HEK293 (cell line): ENCODE measurements around the gene NOL3.

Experiments
- CTCF ChIA-PET: fragments of 350-600 bp; formaldehyde crosslinking; extraction: SDS; loops from one replicate; lab custom pipeline; 2021; ENCODE audit warnings: antibody characterized with exemption; lab: Yijun Ruan, JAX
- POLR2A ChIA-PET: fragments of 300-600 bp; formaldehyde crosslinking; extraction: SDS; loops from one replicate; lab custom pipeline; 2020; ENCODE audit warnings: antibody characterized with exemption, inconsistent platforms; lab: Yijun Ruan, JAX
- H3K27ac ChIP-seq: fragments of 200-500 bp; sonication (Bioruptor generic); 2 replicates; pipeline ENCODE4 v1.5.1; 2014; ENCODE audit warnings: low read depth, low read length, control low read depth, inconsistent platforms; ENCODE audit errors: extremely low read depth
- H3K36me3 ChIP-seq, 2 experiments: fragments of 200-500 bp in 1 of 2; sonication (Bioruptor generic) in 1 of 2; 1 replicate in 1 of 2; 2 replicates in 1 of 2; pipeline ENCODE4 v1.5.1; 2014 to 2017; ENCODE audit warnings: inconsistent platforms in 2 of 2, low read length in 2 of 2; ENCODE audit not compliant: control insufficient read depth in 2 of 2, insufficient read depth in 1 of 2
- H3K4me1 ChIP-seq: fragments of 200-500 bp; sonication (Bioruptor generic); 2 replicates; pipeline ENCODE4 v1.5.1; 2014; ENCODE audit warnings: mild to moderate bottlenecking, low read length, inconsistent platforms; ENCODE audit not compliant: control insufficient read depth, insufficient read depth
- H3K4me3 ChIP-seq: 2 replicates; pipeline ENCODE4 v1.5.1; 2011; ENCODE audit warnings: low read depth, mild to moderate bottlenecking, control low read depth, low read length, moderate library complexity
- H3K9me3 ChIP-seq: fragments of 200-500 bp; sonication (Bioruptor generic); 2 replicates; pipeline ENCODE4 v1.5.1; 2014; ENCODE audit warnings: low read depth, low read length, inconsistent platforms; ENCODE audit not compliant: control insufficient read depth, insufficient read depth
- GLIS2 ChIP-seq: fragments of 450-650 bp; formaldehyde crosslinking; IDR thresholded peaks from 2 replicates; pipeline ENCODE4 v1.5.1; 2016; ENCODE audit warnings: missing biosample characterization, missing genetic modification characterization
- PBX3 ChIP-seq: sonication (generic); formaldehyde crosslinking; IDR thresholded peaks from 2 replicates; pipeline ENCODE4 v1.8.1; 2022; ENCODE audit warnings: mild to moderate bottlenecking, moderate library complexity, missing genetic modification reagents
- PRDM2 ChIP-seq: fragments of 450-650 bp; formaldehyde crosslinking; IDR thresholded peaks from 2 replicates; pipeline ENCODE4 v1.5.1; 2016; ENCODE audit warnings: missing biosample characterization, missing genetic modification characterization, borderline replicate concordance
- RBAK ChIP-seq: fragments of 450-650 bp; formaldehyde crosslinking; IDR thresholded peaks from 2 replicates; pipeline ENCODE4 v1.5.1; 2016; ENCODE audit warnings: missing biosample characterization, missing genetic modification characterization
- SCRT1 ChIP-seq: fragments of 450-650 bp; formaldehyde crosslinking; IDR thresholded peaks from 2 replicates; pipeline ENCODE4 v1.5.1; 2016; ENCODE audit warnings: missing biosample characterization, missing genetic modification characterization, borderline replicate concordance
- ZBTB1 ChIP-seq: fragments of 450-650 bp; formaldehyde crosslinking; IDR thresholded peaks from 2 replicates; pipeline ENCODE4 v1.5.1; 2016; ENCODE audit warnings: missing biosample characterization, missing genetic modification characterization
- ZBTB17 ChIP-seq: fragments of 450-650 bp; formaldehyde crosslinking; IDR thresholded peaks from 2 replicates; pipeline ENCODE4 v1.5.1; 2016; ENCODE audit warnings: missing biosample characterization, missing genetic modification characterization
- ZIC2 ChIP-seq: fragments of 450-650 bp; formaldehyde crosslinking; IDR thresholded peaks from 2 replicates; pipeline ENCODE4 v1.5.1; 2016; ENCODE audit warnings: missing biosample characterization, missing genetic modification characterization
- ZNF121 ChIP-seq: fragments of 450-650 bp; formaldehyde crosslinking; IDR thresholded peaks from 2 replicates; pipeline ENCODE4 v1.5.1; 2016; ENCODE audit warnings: missing biosample characterization, missing genetic modification characterization
- ZNF133 ChIP-seq: fragments of 450-650 bp; formaldehyde crosslinking; IDR thresholded peaks from 2 replicates; pipeline ENCODE4 v1.5.1; 2016; ENCODE audit warnings: missing biosample characterization, missing genetic modification characterization
- ZNF138 ChIP-seq: fragments of 450-650 bp; formaldehyde crosslinking; IDR thresholded peaks from 2 replicates; pipeline ENCODE4 v1.5.1; 2016; ENCODE audit warnings: missing biosample characterization, missing genetic modification characterization, borderline replicate concordance
- ZNF140 ChIP-seq: fragments of 450-650 bp; formaldehyde crosslinking; IDR thresholded peaks from 2 replicates; pipeline ENCODE4 v1.5.1; 2016; ENCODE audit warnings: missing biosample characterization, missing genetic modification characterization
- ZNF24 ChIP-seq: fragments of 450-650 bp; formaldehyde crosslinking; IDR thresholded peaks from 2 replicates; pipeline ENCODE4 v1.5.1; 2016; ENCODE audit warnings: missing biosample characterization, missing genetic modification characterization
- ZNF292 ChIP-seq: fragments of 450-650 bp; formaldehyde crosslinking; IDR thresholded peaks from 2 replicates; pipeline ENCODE4 v1.5.1; 2016; ENCODE audit warnings: low read depth, missing biosample characterization, missing genetic modification characterization, borderline replicate concordance
- ZNF366 ChIP-seq: fragments of 450-650 bp; formaldehyde crosslinking; conservative IDR thresholded peaks from 2 replicates; pipeline ENCODE4 v1.5.1; 2016; ENCODE audit warnings: missing biosample characterization, missing genetic modification characterization
- ZNF514 ChIP-seq: fragments of 450-650 bp; formaldehyde crosslinking; IDR thresholded peaks from 2 replicates; pipeline ENCODE4 v1.5.1; 2016; ENCODE audit warnings: missing biosample characterization, missing genetic modification characterization
- ZNF549 ChIP-seq: fragments of 450-650 bp; IDR thresholded peaks from 2 replicates; pipeline ENCODE4 v1.5.1; 2018; ENCODE audit warnings: missing biosample characterization, missing genetic modification characterization, mild to moderate bottlenecking, inconsistent platforms, moderate library complexity
- ZNF555 ChIP-seq: fragments of 450-650 bp; formaldehyde crosslinking; conservative IDR thresholded peaks from 2 replicates; pipeline ENCODE4 v1.5.1; 2017; ENCODE audit warnings: missing biosample characterization, mild to moderate bottlenecking, missing genetic modification characterization, inconsistent platforms
- ZNF561 ChIP-seq: fragments of 450-650 bp; IDR thresholded peaks from 2 replicates; pipeline ENCODE4 v1.5.1; 2018; ENCODE audit warnings: missing biosample characterization, missing genetic modification characterization, borderline replicate concordance
- ZNF639 ChIP-seq: fragments of 450-650 bp; formaldehyde crosslinking; IDR thresholded peaks from 2 replicates; pipeline ENCODE4 v1.5.1; 2016; ENCODE audit warnings: missing biosample characterization, missing genetic modification characterization
- ZNF777 ChIP-seq: fragments of 450-650 bp; formaldehyde crosslinking; IDR thresholded peaks from 2 replicates; pipeline ENCODE4 v1.5.1; 2017; ENCODE audit warnings: missing biosample characterization, missing genetic modification characterization, borderline replicate concordance
- ZNF785 ChIP-seq: fragments of 450-650 bp; formaldehyde crosslinking; IDR thresholded peaks from 2 replicates; pipeline ENCODE4 v1.5.1; 2016; ENCODE audit warnings: missing biosample characterization, missing genetic modification characterization
- ZSCAN23 ChIP-seq: fragments of 450-650 bp; formaldehyde crosslinking; IDR thresholded peaks from 2 replicates; pipeline ENCODE4 v1.5.1; 2016; ENCODE audit warnings: missing biosample characterization, missing genetic modification characterization

NOL3 gene

DNA sequence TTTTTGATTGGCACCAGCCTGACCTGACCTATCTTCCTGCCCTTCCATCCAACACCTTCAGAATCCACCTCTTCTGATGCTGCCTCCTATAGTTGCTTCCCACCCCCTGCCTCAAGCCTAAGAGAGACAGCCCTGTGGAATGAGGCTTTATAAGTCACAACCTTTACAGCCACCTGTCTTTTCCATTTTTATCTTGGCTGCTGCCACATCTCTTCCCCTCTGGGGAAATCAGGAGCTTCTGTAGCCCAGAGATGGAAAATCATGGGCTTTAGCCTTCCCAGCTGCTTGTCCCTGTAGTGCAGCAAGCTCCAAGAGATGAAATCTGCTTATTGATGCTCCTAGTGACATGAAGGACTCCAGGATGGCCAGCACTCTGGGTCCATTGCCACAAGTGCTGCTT is 41.9 kb upstream of the NOL3 start (continued):
- TF ChIP-seq RBAK (no peak), ZNF140 (tag by site-specific recombination) (no peak), ZNF121 (tag by site-specific recombination) (no peak)

DNA sequence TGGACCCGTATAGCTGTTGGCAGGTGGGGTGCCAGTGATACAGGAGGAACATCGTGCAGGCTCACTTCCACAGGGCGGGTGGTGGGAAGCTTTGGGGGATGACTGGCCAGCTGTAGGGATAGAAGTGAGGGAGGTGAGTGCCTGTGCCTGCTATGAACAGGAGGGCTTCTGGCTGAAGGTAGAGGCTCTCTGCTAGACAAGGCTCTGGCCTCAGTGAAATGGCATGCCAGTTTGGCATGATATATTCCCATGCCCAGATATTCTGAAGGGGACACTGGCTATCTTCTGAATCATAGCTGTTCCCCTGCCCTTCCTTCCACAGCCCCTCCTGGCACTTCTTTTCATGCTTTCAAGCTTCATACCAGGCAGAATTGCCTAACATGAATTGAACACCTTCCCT is 41.5 kb upstream of the NOL3 start:
- H3K9me3 ChIP-seq: no peaks in the 10 kb centered on the region
- no peak overlapping the region for H3K4me3 ChIP-seq
- no peak for TF ChIP-seq ZNF639 (tag by site-specific recombination)
- TF ChIP-seq SCRT1: no peak
- TF ChIP-seq ZNF514 (tag by site-specific recombination): no peak
- no peak for TF ChIP-seq ZNF366 (tag by site-specific recombination)
- no peak for TF ChIP-seq RBAK
- no peak for TF ChIP-seq PRDM2 (tag by site-specific recombination)
- TF ChIP-seq ZBTB1 (tag by site-specific recombination): no peak
- TF ChIP-seq ZNF121 (tag by site-specific recombination): no peak
- TF ChIP-seq ZNF138 (tag by site-specific recombination): no peak
- TF ChIP-seq GLIS2 (tag by site-specific recombination): no peak
- POLR2A ChIA-PET: no interaction called here
- H3K4me1 ChIP-seq: no peaks in the 10 kb centered on the region
- no peak overlapping the region for H3K27ac ChIP-seq
- H3K36me3 ChIP-seq: peaks cover 0 to 74% of the 10 kb centered on the region in 2 experiments; a peak in 2 of 3 replicates
- CTCF ChIA-PET: interaction anchor here (0.6 to 1.8 kb wide), 4 partner anchors 26 to 1719 kb away, joined by 3 to 7 read pairs (median 4); no protein-coding TSS in a partner anchor

GRCh38 chr16:67129422-67129821 is 40.9 kb upstream of the NOL3 start:
- Histone ChIP-seq H3K9me3 (no peaks in the 10 kb centered on the region), H3K4me3 (no peak overlapping the region), H3K4me1 (no peaks in the 10 kb centered on the region), H3K27ac (no peak overlapping the region), H3K36me3 (peaks cover 0 to 74% of the 10 kb centered on the region in 2 experiments; a peak in 2 of 3 replicates)
- CTCF ChIA-PET: interaction anchor here (1.1 to 1.8 kb wide), 3 partner anchors 26 to 69 kb away, joined by 4 to 7 read pairs (median 5); no protein-coding TSS in a partner anchor
- POLR2A ChIA-PET: interaction anchor here (1.0 kb wide), 1 partner anchor 155 kb away, joined by 3 read pairs; no protein-coding TSS in a partner anchor
- TF ChIP-seq ZNF785 (tag by site-specific recombination): no peak
- TF ChIP-seq ZIC2 (tag by site-specific recombination): no peak
- TF ChIP-seq ZNF555 (tag by site-specific recombination): no peak
- TF ChIP-seq ZNF561 (tag by site-specific recombination): no peak
- TF ChIP-seq ZNF292: no peak
- TF ChIP-seq ZNF549: no peak
- TF ChIP-seq ZBTB17 (tag by site-specific recombination): no peak
- TF ChIP-seq ZNF24 (tag by site-specific recombination): no peak
- no peak for TF ChIP-seq ZSCAN23
- no peak for TF ChIP-seq PBX3
- TF ChIP-seq ZNF514 (tag by site-specific recombination): no peak
- TF ChIP-seq ZNF133: no peak
- TF ChIP-seq ZNF777 (tag by site-specific recombination): no peak
